Activated CD4-positive, CD25-positive, alpha-beta regulatory T cell (primary cell): ENCODE results near the gene SAMD1.

Source experiments
- DNase-seq, 4 experiments: peaks; one replicate each; lab custom pipeline; 2025; lab: John Stamatoyannopoulos, UW

SAMD1 gene

DNA sequence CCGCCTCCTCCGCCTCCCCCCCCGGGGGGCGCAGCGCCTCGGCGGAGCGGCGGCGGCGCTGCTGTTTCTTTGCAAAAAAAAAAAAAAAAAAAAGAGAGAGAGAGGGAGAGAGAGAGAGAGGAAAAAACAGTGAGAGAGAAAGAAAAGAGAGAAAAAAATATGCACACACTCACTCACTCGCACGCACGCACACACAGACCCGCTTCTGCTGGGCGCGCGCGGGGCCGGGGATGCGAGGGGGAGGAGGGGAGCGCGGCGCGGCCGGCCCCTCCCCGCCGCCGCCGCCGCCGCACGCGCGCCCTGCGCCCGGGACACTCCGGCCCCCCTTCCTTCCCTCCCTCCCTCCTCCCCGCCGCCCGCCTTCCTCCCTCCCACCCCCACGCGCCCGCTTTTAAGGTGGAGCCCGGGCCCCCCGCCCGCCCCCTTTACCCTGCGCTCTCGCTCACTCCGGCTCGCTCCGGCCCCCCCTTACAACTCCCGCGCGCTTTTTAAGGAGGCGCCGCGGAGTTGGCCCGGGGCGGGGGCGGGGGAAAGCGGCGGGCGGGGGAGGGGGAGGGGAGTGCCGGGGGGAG, at the start of gene SAMD1:
TSS of gene SAMD1 (minus strand) at position 243 of the 572 bp plus-strand sequence.
- DNase-seq: peak; percentile 70 to 87 (median 76)

- DNase-seq: no peak
Measured at GRCh38 chr19:14139944-14140343, 49.4 kb upstream of the SAMD1 start.

GRCh38 chr19:14138576-14139265, 48.2 kb upstream of the SAMD1 start:
- DNase-seq: no peak

DNA sequence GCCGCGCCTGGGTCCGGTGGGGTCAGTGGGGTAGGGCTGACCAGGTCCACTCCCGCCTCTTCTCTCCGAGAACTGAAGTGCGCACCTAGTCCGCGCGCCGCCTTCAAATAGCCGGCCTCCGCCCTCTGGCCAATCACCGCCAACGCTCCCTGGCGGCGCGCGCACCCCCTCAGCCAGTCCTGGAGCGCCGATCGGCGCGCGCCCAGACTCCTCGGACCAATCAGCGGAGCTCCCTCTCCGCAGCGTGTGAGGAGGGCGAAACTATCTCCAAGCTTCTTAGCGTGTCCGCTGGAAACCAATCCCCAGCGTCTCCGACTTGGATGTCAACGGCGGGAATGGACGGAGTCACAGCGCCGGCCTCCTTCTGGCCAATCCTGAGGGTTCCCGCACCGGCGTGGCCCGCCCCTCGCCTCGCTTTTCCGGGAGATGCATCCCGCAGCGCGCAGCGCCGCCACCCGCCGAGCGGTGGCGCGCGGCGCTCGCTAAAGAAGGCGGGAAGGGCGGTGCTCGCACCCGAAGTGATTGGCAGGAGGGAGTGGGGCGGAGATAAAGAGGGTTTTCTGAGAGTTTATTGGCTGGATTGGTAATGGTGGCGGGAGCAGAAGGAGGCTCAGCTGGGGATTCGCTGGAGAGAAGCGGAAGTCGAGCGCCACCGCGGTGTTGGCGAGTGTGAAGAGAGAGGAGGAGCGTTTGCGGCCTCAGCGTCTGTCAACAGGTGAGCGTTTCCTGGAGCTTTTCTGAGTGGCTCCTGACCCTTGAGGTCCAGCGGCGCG, 46.1 kb upstream of the SAMD1 start, which contains the start of gene ASF1B:
TSS of gene ASF1B (minus strand) at position 81 of the 773 bp plus-strand sequence. CDS start 133 bp downstream, outside the sequence.
- DNase-seq: peak; percentile 97 to 100 (median 100)

DNA sequence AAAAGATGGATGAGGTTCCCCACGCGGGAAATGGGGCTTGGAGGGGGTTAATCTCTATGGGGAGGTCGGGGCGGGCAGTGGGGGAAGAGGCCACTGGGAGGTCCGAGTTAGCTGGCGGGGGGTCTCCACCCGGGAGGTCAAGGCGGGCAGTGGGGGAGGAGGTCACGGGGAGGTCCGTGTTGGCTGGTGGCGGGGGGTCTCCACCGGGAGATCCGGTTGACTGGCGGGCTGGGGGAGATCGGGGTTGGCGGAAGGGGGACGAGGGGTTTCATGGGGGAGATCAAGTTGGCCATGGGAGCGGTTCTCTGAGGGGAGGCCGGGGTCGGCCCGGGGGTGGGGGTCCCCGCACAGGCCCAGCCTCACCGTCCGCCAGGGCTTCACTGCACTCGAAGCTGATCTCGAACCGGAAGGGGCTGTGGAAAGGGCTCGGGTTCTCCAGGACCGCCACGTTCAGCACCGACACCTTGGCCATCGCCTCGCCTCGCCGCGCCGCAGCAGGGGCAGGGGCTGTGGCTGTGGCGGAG, 45.5 kb upstream of the SAMD1 start:
- peak in 1 of 4 experiments; percentile 26 for DNase-seq

GRCh38 chr19:14135355-14135754, 44.8 kb upstream of the SAMD1 start:
- no peak for DNase-seq

DNA sequence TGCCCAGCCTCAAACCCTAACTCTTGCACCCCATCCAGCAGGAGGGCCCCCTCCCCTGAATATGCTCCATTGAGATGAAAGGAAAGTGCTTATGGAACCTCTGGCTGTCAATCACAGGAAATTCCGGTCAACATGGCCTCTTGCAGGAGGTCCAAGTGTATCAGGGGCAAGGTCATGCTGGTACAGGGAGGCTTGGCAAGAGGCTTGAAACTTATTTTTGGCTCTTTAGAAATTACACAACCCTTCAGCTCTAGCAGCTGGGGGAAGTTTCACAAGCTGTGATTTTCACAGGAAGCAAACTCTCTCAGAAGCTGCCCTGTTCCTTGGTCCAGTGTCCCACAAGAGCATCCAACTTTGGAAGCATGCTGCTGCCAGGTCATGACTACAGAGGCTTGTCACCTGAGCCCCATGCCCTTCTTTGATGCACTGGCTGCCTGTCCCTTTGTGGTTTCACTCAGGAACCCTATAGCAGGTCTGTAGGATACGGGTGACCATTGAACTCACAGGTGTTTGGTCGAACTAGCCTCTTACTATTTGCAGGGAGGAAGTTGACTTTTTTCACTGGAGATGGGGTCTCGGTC, 37.5 kb upstream of the SAMD1 start:
- no peak for DNase-seq

GRCh38 chr19:14127176-14127575, 36.6 kb upstream of the SAMD1 start:
- DNase-seq: no peak

DNA sequence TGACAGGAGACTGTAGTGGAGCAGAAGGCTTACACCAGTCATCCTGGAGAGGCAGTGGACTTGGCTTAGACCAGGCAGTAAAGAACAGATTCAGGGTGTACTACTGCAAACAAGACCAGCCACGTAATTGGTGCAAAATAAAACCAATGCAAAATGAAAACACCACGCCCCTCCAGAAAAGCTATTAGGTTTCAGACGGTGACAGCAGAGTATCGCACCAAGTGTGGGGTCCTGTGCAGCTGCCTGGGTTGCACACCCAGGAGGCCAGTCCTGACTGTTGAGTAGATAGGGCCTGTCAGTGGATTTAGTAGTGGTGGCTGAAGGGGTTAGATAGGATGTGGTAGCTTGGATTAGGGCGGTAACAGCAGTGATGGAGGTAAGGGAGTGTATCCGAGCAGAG, 32.4 kb upstream of the SAMD1 start:
- no peak for DNase-seq

- no peak for DNase-seq
Measured at GRCh38 chr19:14120497-14120780, 29.9 kb upstream of the SAMD1 start.

DNA sequence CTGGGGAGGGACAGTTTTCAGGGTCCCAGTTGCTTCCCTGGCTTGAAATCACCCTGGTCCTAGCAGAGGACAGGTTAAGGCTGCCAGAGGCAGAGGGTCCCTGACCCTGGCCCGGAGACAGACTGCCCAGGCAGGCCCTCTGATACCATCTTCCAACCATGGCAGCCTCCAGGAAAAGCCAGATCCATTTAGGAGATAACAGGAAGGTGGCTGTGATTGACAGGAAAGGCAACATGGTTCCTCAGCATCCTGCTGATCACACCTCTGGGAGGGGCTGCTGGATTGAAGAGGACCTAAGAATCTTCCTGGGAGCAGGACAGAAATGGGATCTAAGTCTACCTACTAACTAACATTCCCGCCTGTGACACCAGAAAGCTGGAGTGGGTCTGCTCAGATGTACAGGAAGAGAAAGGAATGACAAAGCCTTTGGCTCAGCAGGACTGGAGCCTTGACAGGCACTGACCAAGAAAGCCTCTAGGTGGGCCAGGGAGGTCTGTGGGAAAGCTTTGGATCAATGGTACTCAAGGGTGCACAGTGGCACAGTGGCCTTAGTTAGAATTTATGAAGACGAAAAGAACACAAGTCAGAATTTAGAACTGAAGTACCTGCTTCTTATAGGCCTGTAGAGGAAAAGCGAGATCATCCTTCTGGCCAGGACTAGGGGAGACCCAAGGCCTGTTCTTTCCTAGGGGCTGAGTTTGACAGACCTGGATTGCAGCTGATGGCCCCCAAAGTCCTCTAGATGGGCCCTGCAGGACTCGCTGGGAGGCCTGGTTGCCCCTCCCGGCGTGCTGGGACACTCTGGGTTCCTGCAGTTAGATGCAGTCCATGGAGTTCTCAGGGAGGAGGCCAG, 29.3 kb upstream of the SAMD1 start:
- DNase-seq: no peak

DNA sequence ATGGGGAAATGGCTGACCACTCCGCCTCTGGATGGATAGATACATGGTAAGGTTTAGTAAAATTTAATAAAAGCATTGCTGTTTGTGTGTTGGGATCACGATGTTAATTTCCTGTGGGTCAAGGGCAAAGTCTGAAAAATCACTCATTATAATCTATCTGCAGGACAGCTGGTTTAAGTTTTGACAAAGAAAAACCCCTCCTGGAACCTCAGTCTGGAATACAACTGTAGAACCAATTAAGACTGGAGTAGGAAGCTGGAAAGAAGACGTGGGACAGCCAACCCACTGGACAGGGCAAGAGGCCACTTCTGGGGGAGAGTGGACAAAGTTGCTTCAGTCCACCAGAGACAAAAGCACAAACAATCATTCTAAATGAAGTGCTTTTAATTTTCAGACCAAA, 28.6 kb upstream of the SAMD1 start:
- no peak for DNase-seq

DNA sequence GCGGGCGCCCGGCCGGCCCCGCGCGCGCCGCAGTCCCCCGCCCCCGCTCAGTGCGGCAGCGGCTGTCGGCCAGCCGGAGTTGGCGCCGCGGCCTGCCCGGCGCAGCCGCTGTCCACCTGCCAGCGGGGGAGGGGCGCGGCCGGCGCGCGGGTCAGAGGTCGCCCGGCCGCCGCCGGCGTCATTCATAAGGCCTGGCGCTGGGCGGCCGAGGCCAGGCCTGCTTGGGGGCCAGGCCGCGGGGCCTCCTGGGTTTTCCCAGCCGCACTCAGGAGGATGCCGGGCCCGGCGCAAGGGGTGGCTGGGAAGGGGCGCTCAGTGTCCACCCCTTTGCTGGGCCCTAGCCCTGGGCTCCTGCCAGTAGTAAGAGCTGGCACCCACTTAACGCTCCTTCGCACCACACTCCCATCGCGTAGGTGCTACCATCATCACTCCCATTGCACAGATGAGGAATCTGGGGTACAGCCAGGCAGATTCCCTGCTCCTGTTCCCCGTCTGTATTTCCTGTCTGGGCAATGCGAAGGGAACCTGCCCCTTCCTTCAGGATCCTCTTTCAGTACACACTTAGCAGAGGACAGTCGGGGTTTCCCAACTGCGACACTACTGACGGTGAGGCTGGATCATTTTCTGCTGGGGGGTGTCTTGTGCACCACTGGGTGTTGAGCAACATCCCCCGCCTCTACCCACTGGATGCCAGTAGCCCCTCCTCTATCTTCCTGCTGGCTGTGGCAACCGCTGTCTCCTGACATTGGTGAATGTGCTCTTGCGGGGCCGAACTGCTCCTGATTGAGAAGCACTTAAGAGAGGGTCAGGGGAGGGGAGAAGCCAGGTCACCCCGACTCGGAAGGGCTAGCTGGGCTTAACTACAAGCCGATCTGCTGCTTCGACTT, 27.9 kb upstream of the SAMD1 start:
- DNase-seq: no peak

DNA sequence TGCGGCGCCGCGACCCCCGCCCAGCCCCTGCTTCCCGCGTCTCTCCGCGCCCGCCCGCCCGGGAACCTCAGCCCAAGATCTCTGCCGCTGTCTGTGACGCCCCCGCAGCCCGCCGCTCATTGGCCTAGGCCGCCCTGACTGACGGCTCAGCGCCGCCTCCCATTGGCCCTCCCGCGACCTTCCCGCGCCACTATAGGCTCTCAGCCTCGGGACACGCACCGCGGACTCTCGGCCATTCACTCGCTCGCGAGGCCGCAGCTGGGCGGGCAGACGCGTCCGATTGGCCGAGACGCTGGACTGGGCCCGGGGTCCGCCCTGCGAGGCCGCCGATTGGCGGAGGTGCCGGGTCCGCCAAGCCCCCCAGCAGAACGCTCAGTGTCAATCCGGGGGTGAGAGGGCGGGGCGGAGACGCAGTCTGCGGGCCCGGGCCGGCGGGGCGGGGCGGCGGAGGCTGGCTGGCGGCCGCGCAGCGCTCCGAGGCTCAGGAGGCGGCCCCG, 27.2 kb upstream of the SAMD1 start, which contains the start of gene PRKACA:
TSS of gene PRKACA (minus strand) at position 95 of the 497 bp plus-strand sequence. CDS start 215 bp downstream, outside the sequence.
- peak; percentile 94 to 99 (median 96) for DNase-seq

DNA sequence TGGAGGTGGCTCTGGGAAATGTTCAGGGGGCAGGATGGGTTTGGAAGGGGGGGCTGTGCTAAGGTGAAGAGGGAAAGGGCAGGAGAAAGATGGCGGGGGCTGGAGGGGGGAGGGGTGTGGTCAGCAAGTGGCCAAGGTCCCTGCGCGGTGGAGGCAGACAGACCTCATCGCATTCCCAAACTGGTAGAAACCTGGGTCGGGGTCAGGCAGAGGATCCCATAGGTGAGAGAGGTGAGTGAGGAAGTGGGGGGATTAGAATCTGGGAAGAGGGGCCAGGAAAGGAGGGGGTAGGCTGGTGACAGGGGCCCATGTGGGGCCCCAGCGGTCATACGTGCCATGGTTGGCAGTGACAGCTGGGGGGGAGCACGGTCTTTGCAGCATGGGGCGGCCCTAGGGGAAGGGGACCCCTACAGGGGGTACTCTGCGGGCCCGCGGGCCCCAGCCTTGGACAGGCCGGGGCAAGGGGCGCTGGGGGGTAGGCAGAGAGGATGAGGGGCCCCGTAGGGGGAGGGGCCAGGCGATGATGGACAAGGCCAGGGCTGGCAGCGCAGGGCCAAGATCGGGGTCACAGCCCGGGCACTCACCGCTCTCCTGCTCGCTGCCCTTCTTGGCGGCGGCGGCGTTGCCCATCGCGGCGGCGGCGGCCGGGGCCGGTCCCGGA, 26.5 kb upstream of the SAMD1 start:
- DNase-seq: peak in 1 of 4 experiments; percentile 17

- DNase-seq: no peak
Measured at GRCh38 chr19:14116525-14116917, 26.0 kb upstream of the SAMD1 start.

GRCh38 chr19:14115756-14116155, 25.2 kb upstream of the SAMD1 start:
- no peak for DNase-seq

DNA sequence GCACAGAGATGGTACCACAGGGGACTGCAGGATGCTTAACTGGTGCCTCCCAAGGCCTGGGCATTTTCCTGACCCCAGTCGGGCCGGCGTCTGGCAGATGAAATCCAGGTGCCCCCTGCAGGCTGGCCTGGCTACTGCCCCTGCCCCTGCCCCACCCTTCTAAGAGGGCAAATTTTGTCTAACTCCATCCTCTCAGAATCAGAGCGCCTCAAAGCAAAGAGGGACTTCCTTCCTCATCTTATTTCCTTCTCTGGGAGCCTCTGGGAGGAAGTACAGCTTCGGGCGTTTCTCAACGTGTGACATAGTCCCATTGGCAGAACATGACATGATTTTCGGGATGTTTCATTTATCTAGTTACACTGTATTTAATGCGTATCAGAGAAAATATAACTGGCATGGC, 24.3 kb upstream of the SAMD1 start:
- DNase-seq: peak in 3 of 4 experiments; percentile 14 to 23 (median 20)

- no peak for DNase-seq
Measured at GRCh38 chr19:14114439-14114838, 23.9 kb upstream of the SAMD1 start.
